T-helper 1 cell treated with Interleukin-12 subunit alpha and Interleukin-12 subunit beta and Interleukin-4 antibody, amounts not matched to agents 30 μg/mL and 1 μg/mL, for 36 hours (primary cell): ENCODE results near the gene MTHFD1L.
"Not testable (repeated sequence)": the region's sequence is repeated elsewhere in the genome, so short reads cannot be mapped to it uniquely, and the experiment has no call there.

ENCODE experiments used
- H3K27ac Mint-ChIP-seq: one replicate; pipeline ENCODE4 v1.8.0; 2021; ENCODE audit warnings: mild to moderate bottlenecking, mixed read lengths
- H3K27me3 Mint-ChIP-seq: one replicate; pipeline ENCODE4 v1.8.0; 2021; ENCODE audit warnings: low read depth, mixed read lengths
- H3K36me3 Mint-ChIP-seq: one replicate; pipeline ENCODE4 v1.8.0; 2021; ENCODE audit warnings: low read depth, mixed read lengths
- H3K4me1 Mint-ChIP-seq: one replicate; pipeline ENCODE4 v1.8.0; 2021; ENCODE audit warnings: low read depth, mixed read lengths
- H3K4me3 Mint-ChIP-seq: one replicate; pipeline ENCODE4 v1.8.0; 2021; ENCODE audit warnings: mild to moderate bottlenecking, moderate library complexity, mixed read lengths
- H3K9me3 Mint-ChIP-seq: one replicate; pipeline ENCODE4 v1.8.0; 2021; ENCODE audit warnings: mixed read lengths

Gene MTHFD1L

GRCh38 chr6:151082079-151082478 is 216.6 kb downstream of the MTHFD1L start:
- H3K9me3 Mint-ChIP-seq = no peaks in the 10 kb centered on the region
- no peak overlapping the region for H3K4me3 Mint-ChIP-seq
- no peaks in the 10 kb centered on the region for H3K4me1 Mint-ChIP-seq
- peaks cover 2% of the 10 kb centered on the region for H3K36me3 Mint-ChIP-seq
- no peaks in the 10 kb centered on the region for H3K27me3 Mint-ChIP-seq
- no peak overlapping the region for H3K27ac Mint-ChIP-seq

DNA sequence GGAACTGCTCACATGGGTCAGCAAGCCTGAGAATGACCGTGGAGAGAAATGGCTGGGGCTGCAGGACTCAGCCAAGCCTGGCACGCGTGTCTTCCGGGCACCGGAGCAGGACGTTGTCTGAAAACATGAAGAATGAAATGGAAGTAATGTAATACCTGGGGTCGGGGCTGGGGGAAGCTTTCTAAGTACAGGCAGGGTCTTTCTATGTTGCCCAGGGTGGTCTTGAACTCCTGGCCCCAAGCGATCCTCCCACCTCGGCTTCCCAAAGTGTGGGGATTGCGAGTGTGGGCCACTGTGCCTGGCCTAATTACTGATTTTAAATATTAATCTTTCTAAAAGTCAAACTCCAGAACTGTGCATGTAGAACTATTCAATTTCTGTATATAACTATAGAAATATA is 218.8 kb downstream of the MTHFD1L start:
- Mint-ChIP-seq H3K9me3 (no peaks in the 10 kb centered on the region), H3K36me3 (no peaks in the 10 kb centered on the region), H3K4me3 (no peak overlapping the region), H3K4me1 (no peaks in the 10 kb centered on the region), H3K27ac (no peak overlapping the region), H3K27me3 (no peaks in the 10 kb centered on the region)

DNA sequence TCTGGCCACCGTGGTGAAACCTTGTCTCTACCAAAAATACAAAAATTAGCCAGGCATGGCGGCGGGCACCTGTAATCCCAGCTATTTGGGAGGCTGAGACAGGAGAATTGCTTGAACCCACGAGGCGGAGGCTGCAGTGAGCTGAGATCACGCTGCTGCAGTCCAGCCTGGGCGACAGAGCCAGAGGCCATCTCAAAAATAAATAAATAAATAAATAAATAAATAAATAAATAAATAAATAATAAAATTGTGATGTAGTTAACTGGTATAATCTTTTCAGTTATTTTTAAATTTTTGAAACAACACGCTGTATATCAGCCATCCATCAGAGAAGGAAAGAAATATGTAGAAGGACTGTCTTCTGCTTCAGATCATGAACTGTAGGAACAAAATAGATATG is 221.6 kb downstream of the MTHFD1L start:
- not testable (repeated sequence) for H3K36me3 Mint-ChIP-seq, H3K4me3 Mint-ChIP-seq, H3K9me3 Mint-ChIP-seq, H3K4me1 Mint-ChIP-seq, H3K27me3 Mint-ChIP-seq, H3K27ac Mint-ChIP-seq

GRCh38 chr6:151087861-151088598 is 222.5 kb downstream of the MTHFD1L start:
- no peak overlapping the region for H3K4me3 Mint-ChIP-seq
- no peaks in the 10 kb centered on the region for H3K9me3 Mint-ChIP-seq
- H3K27ac Mint-ChIP-seq = no peak overlapping the region
- H3K27me3 Mint-ChIP-seq = no peaks in the 10 kb centered on the region
- peaks cover 2% of the 10 kb centered on the region for H3K4me1 Mint-ChIP-seq
- peaks cover 4% of the 10 kb centered on the region for H3K36me3 Mint-ChIP-seq

DNA sequence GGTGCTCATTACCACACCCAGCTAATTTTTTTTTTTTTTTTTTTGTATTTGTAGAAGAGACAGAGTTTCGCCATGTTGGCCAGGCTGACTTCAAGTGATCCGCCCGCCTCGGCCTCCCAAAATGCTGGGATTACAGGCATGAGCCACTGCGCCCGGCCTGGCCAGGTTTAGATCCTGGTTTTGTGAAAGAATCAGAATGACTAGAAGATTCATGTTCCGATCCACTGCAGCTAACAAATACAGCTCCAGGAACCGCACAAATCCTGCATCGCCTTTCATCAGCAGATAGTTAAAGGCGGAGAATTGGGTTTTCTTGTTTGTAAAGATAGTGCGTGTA is 223.1 kb downstream of the MTHFD1L start:
- Mint-ChIP-seq H3K4me1 (peaks cover 2% of the 10 kb centered on the region), H3K4me3 (no peak overlapping the region), H3K27ac (no peak overlapping the region), H3K9me3 (no peaks in the 10 kb centered on the region), H3K36me3 (peaks cover 7% of the 10 kb centered on the region), H3K27me3 (no peaks in the 10 kb centered on the region)

DNA sequence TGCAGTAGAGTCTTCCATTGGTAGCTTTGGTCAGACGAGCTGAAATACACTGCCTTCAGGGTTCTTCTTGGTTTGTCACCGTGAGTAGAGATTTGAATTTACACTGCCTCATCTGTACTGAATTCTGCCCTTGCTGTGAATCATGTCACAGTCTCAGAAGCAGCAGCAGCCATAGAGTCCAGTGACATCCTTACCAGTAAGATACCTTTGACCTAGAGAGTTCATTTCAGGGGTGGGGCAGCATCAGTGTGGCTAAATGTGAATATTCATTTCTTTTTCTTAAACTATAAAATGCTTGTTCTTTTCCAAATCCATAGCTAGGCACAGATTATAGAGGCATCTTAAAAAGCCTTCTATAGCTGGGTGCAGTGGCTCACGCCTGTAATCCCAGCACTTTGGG is 223.5 kb downstream of the MTHFD1L start:
- Mint-ChIP-seq H3K27ac (no peak overlapping the region), H3K4me1 (peaks cover 2% of the 10 kb centered on the region), H3K36me3 (peaks cover 7% of the 10 kb centered on the region), H3K27me3 (no peaks in the 10 kb centered on the region), H3K9me3 (no peaks in the 10 kb centered on the region), H3K4me3 (no peak overlapping the region)

- Mint-ChIP-seq H3K4me3 (no peak overlapping the region), H3K27ac (no peak overlapping the region)
Measured at GRCh38 chr6:151089978-151090377, 224.5 kb downstream of the MTHFD1L start.

DNA sequence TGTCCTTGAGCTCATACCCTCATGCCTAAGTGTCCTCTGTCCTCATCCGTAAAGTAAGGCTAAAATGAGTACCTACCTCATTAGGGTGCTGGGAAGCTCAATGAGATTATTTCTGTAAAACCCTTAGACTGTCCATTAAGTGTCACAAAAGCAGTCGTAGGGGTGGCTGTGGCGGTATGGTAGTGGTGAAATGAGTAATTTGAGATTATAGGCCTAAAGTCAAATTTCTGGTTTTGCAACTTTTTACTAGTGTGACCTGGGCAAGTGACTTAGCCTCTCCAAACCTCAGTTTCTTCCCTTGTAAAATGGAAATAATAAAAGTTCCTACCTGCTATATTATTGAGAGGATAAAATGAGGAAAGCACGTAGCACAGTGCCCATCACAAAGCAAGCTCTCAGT is 226.1 kb downstream of the MTHFD1L start:
- peaks cover 14% of the 10 kb centered on the region for H3K36me3 Mint-ChIP-seq
- peaks cover 2% of the 10 kb centered on the region for H3K4me1 Mint-ChIP-seq
- no peak overlapping the region for H3K4me3 Mint-ChIP-seq
- no peaks in the 10 kb centered on the region for H3K27me3 Mint-ChIP-seq
- H3K9me3 Mint-ChIP-seq = no peaks in the 10 kb centered on the region
- H3K27ac Mint-ChIP-seq = no peak overlapping the region

More at GRCh38 chr6:151089978-151090377, 224.5 kb downstream of the MTHFD1L start:
- peaks cover 2% of the 10 kb centered on the region for H3K4me1 Mint-ChIP-seq
- H3K36me3 Mint-ChIP-seq = peaks cover 9% of the 10 kb centered on the region
- H3K9me3 Mint-ChIP-seq = no peaks in the 10 kb centered on the region
- no peaks in the 10 kb centered on the region for H3K27me3 Mint-ChIP-seq

- Mint-ChIP-seq H3K27ac (no peak overlapping the region), H3K4me1 (peaks cover 5% of the 10 kb centered on the region), H3K36me3 (peaks cover 15% of the 10 kb centered on the region), H3K27me3 (no peaks in the 10 kb centered on the region), H3K9me3 (no peaks in the 10 kb centered on the region), H3K4me3 (no peak overlapping the region)
Measured at GRCh38 chr6:151092591-151092990, 227.1 kb downstream of the MTHFD1L start.

DNA sequence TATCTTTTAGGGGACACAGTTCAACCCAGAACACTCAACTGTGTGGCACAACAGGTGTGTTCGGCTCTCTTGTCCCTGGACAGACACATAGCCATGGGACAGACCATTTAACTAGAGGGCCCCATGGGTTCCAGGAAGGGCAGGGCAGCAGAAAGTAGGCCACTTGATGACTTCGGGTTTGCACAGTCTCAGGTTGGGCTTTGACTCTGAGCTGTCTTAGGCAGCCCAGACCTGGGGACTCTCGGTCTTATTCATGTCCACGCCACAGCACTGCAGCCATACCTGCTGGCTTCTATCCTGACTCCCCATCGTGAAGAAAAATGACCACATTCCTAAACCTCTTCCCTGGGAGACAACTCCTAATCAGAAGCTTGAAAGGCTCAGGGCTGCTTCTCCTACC is 228.2 kb downstream of the MTHFD1L start:
- no peaks in the 10 kb centered on the region for H3K27me3 Mint-ChIP-seq
- no peak overlapping the region for H3K27ac Mint-ChIP-seq
- peaks cover 15% of the 10 kb centered on the region for H3K36me3 Mint-ChIP-seq
- H3K4me3 Mint-ChIP-seq = no peak overlapping the region
- peaks cover 10% of the 10 kb centered on the region for H3K4me1 Mint-ChIP-seq
- no peaks in the 10 kb centered on the region for H3K9me3 Mint-ChIP-seq

- peaks cover 12% of the 10 kb centered on the region for H3K4me1 Mint-ChIP-seq
- no peaks in the 10 kb centered on the region for H3K27me3 Mint-ChIP-seq
- H3K9me3 Mint-ChIP-seq = no peaks in the 10 kb centered on the region
- H3K36me3 Mint-ChIP-seq = peaks cover 15% of the 10 kb centered on the region
- no peak overlapping the region for H3K4me3 Mint-ChIP-seq
- no peak overlapping the region for H3K27ac Mint-ChIP-seq
Measured at GRCh38 chr6:151095538-151096254, 230.2 kb downstream of the MTHFD1L start.

GRCh38 chr6:151096255-151096612 is 230.7 kb downstream of the MTHFD1L start:
- no peaks in the 10 kb centered on the region for H3K9me3 Mint-ChIP-seq
- H3K27me3 Mint-ChIP-seq = no peaks in the 10 kb centered on the region
- H3K27ac Mint-ChIP-seq = no peak overlapping the region
- H3K4me3 Mint-ChIP-seq = no peak overlapping the region
- H3K36me3 Mint-ChIP-seq = peaks cover 15% of the 10 kb centered on the region
- peaks cover 12% of the 10 kb centered on the region for H3K4me1 Mint-ChIP-seq

DNA sequence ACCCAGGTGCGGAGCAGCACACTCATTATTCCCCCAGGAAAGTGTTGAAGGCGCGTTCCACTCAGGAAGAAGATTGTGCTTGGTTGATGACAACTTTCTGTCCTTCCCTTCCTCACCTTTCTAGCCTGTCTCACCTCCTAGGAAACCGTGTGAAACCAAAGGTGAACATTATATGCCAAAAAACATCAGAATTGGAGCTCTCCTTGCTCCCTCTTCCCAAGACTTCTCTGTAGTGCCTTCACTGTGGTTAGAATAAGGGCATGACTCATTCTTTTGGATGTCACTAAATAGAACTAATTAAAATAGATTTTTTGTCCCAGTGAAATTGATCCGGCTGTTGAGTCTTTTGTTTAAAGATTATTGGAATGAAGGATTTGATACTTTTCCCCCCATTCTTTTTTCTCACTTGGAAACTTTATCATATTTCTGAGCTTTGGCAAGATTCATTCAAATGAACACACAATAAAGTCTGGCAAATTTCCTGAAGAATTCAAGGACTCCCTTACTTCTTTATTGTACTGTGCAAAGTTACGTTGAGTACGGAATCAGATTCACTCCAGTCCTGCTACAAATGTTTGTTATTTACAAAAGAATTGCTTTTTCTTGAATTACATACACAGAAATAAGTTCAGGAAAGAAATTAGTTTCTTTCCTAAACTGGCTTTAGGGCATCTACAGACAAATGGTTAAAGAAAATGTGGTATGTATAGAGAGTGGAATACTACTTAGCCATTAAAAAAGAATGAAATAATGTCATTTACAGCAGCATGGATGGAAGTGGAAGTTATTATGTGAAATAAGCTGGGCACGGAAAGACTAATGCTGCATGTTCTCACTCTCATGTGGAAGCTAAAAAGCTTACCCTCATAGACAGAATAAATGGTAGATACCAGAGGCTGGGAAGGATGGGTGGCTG is 231.4 kb downstream of the MTHFD1L start:
- no peak overlapping the region for H3K27ac Mint-ChIP-seq

GRCh38 chr6:151098166-151098565 is 232.7 kb downstream of the MTHFD1L start:
- Mint-ChIP-seq H3K36me3 (peaks cover 12% of the 10 kb centered on the region), H3K27ac (no peak overlapping the region), H3K9me3 (no peaks in the 10 kb centered on the region), H3K4me1 (peaks cover 10% of the 10 kb centered on the region), H3K4me3 (no peak overlapping the region), H3K27me3 (no peaks in the 10 kb centered on the region)

More for the DNA sequence above, 231.4 kb downstream of the MTHFD1L start:
- H3K9me3 Mint-ChIP-seq = no peaks in the 10 kb centered on the region
- no peak overlapping the region for H3K4me3 Mint-ChIP-seq
- peaks cover 10% of the 10 kb centered on the region for H3K4me1 Mint-ChIP-seq
- no peaks in the 10 kb centered on the region for H3K27me3 Mint-ChIP-seq
- H3K36me3 Mint-ChIP-seq = peaks cover 16% of the 10 kb centered on the region
